Epithelial cell of prostate (primary cell): Measurements from ENCODE around the gene HOXC10.

Source experiments
- DNase-seq: peaks from one replicate; pipeline ENCODE4 v3.0.0-alpha.2; 2011; ENCODE audit warnings: low read depth, low spot score
- H3K27ac ChIP-seq: fragments of 450-650 bp; 2 replicates; pipeline ENCODE4 v1.5.1; 2017; ENCODE audit warnings: mild to moderate bottlenecking

The HOXC10 gene

GRCh38 chr12:54011665-54012532 lies 27.0 kb downstream of the HOXC10 start:
- DNase-seq, result no peak

GRCh38 chr12:54012631-54013409 lies 27.9 kb downstream of the HOXC10 start:
- DNase-seq, result no peak
- H3K27ac ChIP-seq, result no peak overlapping the region

More at GRCh38 chr12:54011665-54012532, 27.0 kb downstream of the HOXC10 start:
- no peak overlapping the region for H3K27ac ChIP-seq

- DNase-seq, result no peak
- no peak overlapping the region for H3K27ac ChIP-seq
These were observed 29.6 kb downstream of the HOXC10 start for GRCh38 chr12:54014377-54015017.

GRCh38 chr12:54015018-54015931 lies 30.3 kb downstream of the HOXC10 start:
- no peak overlapping the region for H3K27ac ChIP-seq

GRCh38 chr12:54016051-54016450 lies 31.1 kb downstream of the HOXC10 start:
- DNase-seq, result no peak

More at GRCh38 chr12:54015018-54015931, 30.3 kb downstream of the HOXC10 start:
- no peak for DNase-seq

GRCh38 chr12:54016478-54016964 lies 31.6 kb downstream of the HOXC10 start:
- H3K27ac ChIP-seq, result no peak overlapping the region
- no peak for DNase-seq

More at GRCh38 chr12:54016051-54016450, 31.1 kb downstream of the HOXC10 start:
- no peak overlapping the region for H3K27ac ChIP-seq

GRCh38 chr12:54017027-54017788 lies 32.3 kb downstream of the HOXC10 start:
- DNase-seq, result no peak
- no peak overlapping the region for H3K27ac ChIP-seq

- DNase-seq, result no peak
- no peak overlapping the region for H3K27ac ChIP-seq
These were observed 33.0 kb downstream of the HOXC10 start for GRCh38 chr12:54017878-54018467.

GRCh38 chr12:54018468-54018984 lies 33.6 kb downstream of the HOXC10 start:
- DNase-seq, result no peak
- no peak overlapping the region for H3K27ac ChIP-seq

GRCh38 chr12:54019091-54019811 lies 34.3 kb downstream of the HOXC10 start:
- no peak overlapping the region for H3K27ac ChIP-seq
- no peak for DNase-seq

GRCh38 chr12:54019924-54020590 lies 35.1 kb downstream of the HOXC10 start:
- no peak for DNase-seq
- H3K27ac ChIP-seq, result no peak overlapping the region

GRCh38 chr12:54020591-54021405 lies 35.9 kb downstream of the HOXC10 start:
- no peak overlapping the region for H3K27ac ChIP-seq
- DNase-seq, result no peak

- no peak for DNase-seq
These were observed 36.6 kb downstream of the HOXC10 start for GRCh38 chr12:54021432-54022013.

GRCh38 chr12:54022960-54023884 lies 38.3 kb downstream of the HOXC10 start:
- no peak for DNase-seq
- no peak overlapping the region for H3K27ac ChIP-seq

More at GRCh38 chr12:54021432-54022013, 36.6 kb downstream of the HOXC10 start:
- no peak overlapping the region for H3K27ac ChIP-seq

GRCh38 chr12:54024127-54024526 lies 39.2 kb downstream of the HOXC10 start:
- no peak for DNase-seq
- no peak overlapping the region for H3K27ac ChIP-seq
